IPS-18a (cell line): Measurements from ENCODE around the gene LRIG1.
A peak's percentile ranks its signal among the peaks of the same experiment; 100 is the strongest.

Experiments
- H3K27ac ChIP-seq: one replicate; pipeline ENCODE4 v1.5.1; 2013; ENCODE audit warnings: low read length
- H3K27me3 ChIP-seq: one replicate; pipeline ENCODE4 v1.6.1; 2013; ENCODE audit warnings: mild to moderate bottlenecking, low read length; ENCODE audit not compliant: control insufficient read depth, insufficient read depth
- H3K36me3 ChIP-seq: one replicate; pipeline ENCODE4 v1.6.1; 2013; ENCODE audit warnings: low read depth, low read length; ENCODE audit not compliant: control insufficient read depth
- H3K4me1 ChIP-seq: one replicate; pipeline ENCODE4 v1.6.1; 2013; ENCODE audit warnings: low read depth, low read length; ENCODE audit not compliant: control insufficient read depth
- H3K4me3 ChIP-seq: one replicate; pipeline ENCODE4 v1.5.1; 2013; ENCODE audit warnings: low read length
- H3K9ac ChIP-seq: one replicate; pipeline ENCODE4 v1.6.1; 2013; ENCODE audit warnings: mild to moderate bottlenecking, low read length, moderate library complexity
- H3K9me3 ChIP-seq: one replicate; pipeline ENCODE4 v1.6.1; 2013; ENCODE audit warnings: low read depth, low read length; ENCODE audit not compliant: control insufficient read depth

Gene LRIG1

GRCh38 chr3:66502245-66502874, 1.5 kb upstream of the LRIG1 start:
- Histone ChIP-seq H3K27me3 (peaks cover 5% of the 10 kb centered on the region), H3K9ac (no peak overlapping the region), H3K9me3 (no peaks in the 10 kb centered on the region), H3K4me1 (peaks cover 40% of the 10 kb centered on the region), H3K36me3 (no peaks in the 10 kb centered on the region), H3K4me3 (no peak overlapping the region), H3K27ac (no peak overlapping the region)

DNA sequence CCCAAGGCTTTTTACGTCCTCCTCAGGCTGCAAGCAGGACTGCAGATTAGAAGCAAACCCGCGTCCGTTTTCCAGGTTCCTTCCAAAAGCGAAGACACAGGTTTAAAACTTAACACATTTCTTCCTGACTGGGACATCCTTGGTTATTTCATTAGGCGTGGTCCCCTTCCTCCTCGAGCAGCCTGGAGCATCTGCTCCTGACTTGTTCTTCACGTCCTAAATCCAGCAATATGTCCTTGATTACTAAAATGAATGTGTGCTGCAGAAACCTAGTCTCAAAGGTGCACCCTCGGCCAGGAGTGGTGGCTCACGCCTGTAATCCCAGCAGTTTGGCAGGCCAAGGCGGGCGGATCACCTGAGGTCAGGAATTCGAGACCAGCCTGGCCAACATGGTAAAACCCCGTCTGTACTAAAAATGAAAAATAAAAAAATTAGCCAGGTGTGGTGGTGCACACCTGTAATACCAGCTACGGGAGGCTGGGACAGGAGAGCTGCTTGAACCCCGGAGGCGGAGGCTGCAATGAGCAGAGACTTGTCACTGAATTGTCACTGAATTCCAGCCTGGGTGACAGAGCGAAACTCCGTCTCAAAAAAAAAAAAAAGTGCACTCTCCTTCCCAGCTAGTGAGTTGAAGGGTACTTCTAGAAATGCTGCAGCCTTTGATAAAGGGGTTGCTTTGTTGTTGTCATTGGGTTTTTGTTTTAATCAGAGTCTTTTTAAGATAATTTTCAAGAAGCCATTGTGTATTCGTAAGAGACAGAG, 842 bp upstream of the LRIG1 start:
- Histone ChIP-seq H3K27ac (no peak overlapping the region), H3K9me3 (no peaks in the 10 kb centered on the region), H3K4me3 (peak overlapping the region; percentile 75), H3K4me1 (peaks cover 47% of the 10 kb centered on the region), H3K9ac (peak overlapping the region; percentile 42), H3K36me3 (no peaks in the 10 kb centered on the region), H3K27me3 (peaks cover 5% of the 10 kb centered on the region)

DNA sequence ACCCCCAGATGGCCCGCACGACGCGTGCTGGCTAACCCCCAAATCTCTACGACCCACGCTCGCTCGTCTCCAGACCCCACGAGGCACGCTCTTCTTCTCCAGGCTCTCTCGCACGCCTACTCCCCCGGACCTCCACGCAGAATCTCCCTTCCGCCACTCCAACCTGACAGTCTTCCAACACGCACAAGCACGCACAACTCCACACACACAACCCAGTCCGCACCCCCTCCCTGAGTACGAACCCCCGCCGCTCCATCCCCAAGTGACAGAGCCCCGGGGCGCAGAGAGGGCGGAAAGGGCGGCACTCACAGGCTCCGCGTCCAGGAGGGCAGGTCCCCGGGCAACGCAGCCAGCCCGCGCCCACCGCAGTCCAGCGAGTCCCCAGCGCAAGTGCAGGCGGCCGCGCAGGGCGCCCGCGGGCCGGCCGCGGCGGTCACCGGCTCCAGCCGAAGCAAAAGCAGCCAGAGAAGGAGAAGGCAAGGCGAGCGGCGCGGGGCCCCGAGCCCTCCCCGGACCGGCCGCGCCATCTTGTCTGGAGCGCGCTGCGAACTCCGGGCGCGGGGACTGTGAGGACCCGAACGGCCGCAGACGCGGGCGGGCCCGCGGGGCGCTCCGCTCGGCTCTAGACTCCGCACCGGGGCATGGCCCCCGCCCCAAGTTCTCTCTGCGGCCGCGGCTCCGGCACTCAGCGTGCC, 794 bp downstream of the LRIG1 start:
- peaks cover 60% of the 10 kb centered on the region for H3K4me1 ChIP-seq
- H3K36me3 ChIP-seq = no peaks in the 10 kb centered on the region
- H3K27ac ChIP-seq = no peak overlapping the region
- peak overlapping the region; percentile 70 for H3K9ac ChIP-seq
- H3K4me3 ChIP-seq = peak overlapping the region; percentile 82
- H3K27me3 ChIP-seq = peaks cover 5% of the 10 kb centered on the region
- H3K9me3 ChIP-seq = no peaks in the 10 kb centered on the region

DNA sequence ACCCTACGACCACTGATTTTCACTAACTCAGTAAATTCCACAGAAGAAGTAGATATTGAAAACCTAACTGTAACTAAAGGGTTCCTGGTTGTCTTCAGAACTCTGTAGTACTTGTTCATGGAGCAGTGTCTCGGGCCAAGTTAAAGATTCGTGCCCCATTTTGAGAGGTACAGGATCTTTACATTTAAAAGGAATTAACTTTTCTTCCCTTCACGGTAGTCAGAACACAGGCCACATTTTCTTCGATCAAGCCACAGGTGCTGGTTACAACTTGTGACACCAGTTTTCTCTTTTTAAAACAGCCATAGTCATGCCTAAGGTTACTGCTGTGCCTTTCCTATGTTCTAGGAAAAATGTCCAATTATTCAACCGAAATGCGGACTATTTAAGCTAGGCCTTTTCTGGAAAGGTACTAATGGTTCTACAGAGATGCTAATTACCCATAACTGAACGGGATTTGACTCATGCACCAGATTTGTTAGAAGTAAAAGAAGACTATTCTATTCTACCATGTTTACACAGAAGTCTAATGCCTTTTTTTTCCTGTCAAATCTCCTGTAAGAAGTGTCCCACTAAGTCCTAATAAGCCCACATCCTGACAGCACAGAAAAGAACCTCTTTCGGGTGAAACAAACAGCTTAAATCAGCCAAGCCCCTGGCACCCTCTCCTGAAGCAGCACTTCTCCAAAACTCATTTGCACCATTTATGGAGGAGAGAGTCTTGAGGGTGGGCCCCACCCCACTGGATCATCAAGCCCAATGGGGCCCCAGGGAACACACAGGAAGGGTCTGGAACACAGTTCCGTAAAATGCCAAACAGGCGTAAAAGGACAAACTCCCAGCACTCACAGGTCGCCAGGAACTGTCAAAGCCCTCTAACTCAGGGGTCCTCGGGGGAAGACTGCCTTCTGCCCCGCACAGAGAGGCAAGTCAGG, 1.9 kb downstream of the LRIG1 start:
- no peak overlapping the region for H3K27ac ChIP-seq
- no peaks in the 10 kb centered on the region for H3K36me3 ChIP-seq
- H3K4me3 ChIP-seq = peak overlapping the region; percentile 82

GRCh38 chr3:66497985-66498671, 2.7 kb downstream of the LRIG1 start:
- Histone ChIP-seq H3K36me3 (no peaks in the 10 kb centered on the region), H3K4me1 (peaks cover 70% of the 10 kb centered on the region), H3K9ac (peak overlapping the region; percentile 15), H3K9me3 (no peaks in the 10 kb centered on the region), H3K4me3 (peak overlapping the region; percentile 82), H3K27ac (peak overlapping the region; percentile 54), H3K27me3 (peaks cover 5% of the 10 kb centered on the region)

More for the DNA sequence above, 1.9 kb downstream of the LRIG1 start:
- Histone ChIP-seq H3K9me3 (no peaks in the 10 kb centered on the region), H3K4me1 (peaks cover 68% of the 10 kb centered on the region), H3K9ac (peak overlapping the region; percentile 15), H3K27me3 (peaks cover 5% of the 10 kb centered on the region)

DNA sequence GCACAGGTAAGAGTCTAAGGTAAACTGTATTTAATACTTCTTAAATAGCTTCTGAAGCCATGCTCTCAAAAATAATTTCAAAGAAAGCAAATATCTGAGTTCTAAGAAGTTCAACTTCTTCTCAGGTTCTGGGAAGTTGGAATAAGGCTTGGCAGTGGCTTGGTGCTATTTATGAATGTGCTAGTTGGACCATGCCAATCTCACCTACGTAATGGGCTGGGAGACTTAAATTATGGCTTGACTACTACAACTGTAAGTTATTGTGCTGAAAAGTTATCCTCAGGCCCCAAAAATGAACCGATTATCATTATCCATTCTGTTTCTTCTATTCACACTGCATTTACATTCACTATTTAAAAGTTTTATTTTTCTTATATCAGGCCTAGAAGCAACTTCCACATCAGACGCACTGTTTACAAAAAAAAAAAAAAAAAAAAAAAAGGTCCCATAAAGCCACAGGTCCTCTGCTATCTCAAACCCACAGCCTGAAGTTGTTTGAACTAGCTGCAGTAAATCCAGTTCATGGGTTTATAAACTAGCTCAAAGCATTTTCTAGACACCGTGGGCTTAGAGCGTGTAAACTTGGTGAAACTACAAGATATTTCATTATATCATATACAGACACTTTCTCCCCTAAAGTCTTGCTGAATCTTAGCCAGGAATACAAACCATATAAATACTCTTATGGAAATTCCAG, 3.4 kb downstream of the LRIG1 start:
- peaks cover 5% of the 10 kb centered on the region for H3K27me3 ChIP-seq
- peaks cover 70% of the 10 kb centered on the region for H3K4me1 ChIP-seq
- peak overlapping the region; percentile 79 for H3K27ac ChIP-seq
- H3K9me3 ChIP-seq = no peaks in the 10 kb centered on the region
- H3K9ac ChIP-seq = peak overlapping the region; percentile 37
- no peaks in the 10 kb centered on the region for H3K36me3 ChIP-seq
- peak overlapping the region; percentile 82 for H3K4me3 ChIP-seq

- Histone ChIP-seq H3K27me3 (no peaks in the 10 kb centered on the region), H3K4me3 (peak overlapping the region; percentile 82), H3K4me1 (peaks cover 70% of the 10 kb centered on the region), H3K9ac (peak overlapping the region; percentile 37), H3K9me3 (no peaks in the 10 kb centered on the region), H3K36me3 (no peaks in the 10 kb centered on the region), H3K27ac (peak overlapping the region; percentile 79)
Observed at GRCh38 chr3:66496746-66497145, 4.1 kb downstream of the LRIG1 start.

DNA sequence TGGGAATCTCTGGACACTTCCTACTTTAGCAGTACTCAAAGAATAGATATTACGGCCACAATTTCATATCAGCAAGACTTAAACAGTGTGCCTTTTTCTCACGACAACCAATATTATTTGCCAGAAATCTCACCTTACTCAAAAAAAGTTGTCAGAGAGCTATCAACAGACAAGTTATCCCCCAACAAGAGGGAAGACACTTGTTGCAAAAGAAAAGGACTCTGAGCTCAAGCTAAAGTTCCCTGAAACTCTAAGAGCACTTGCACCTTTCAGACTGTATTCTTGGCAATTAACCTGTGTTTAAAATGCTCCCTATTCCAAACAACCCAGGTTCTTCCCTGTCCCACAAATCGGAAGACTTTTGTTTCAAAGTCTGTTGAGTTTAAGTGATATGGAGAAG, 4.5 kb downstream of the LRIG1 start:
- Histone ChIP-seq H3K4me1 (peaks cover 70% of the 10 kb centered on the region), H3K4me3 (peak overlapping the region; percentile 82), H3K9me3 (no peaks in the 10 kb centered on the region), H3K36me3 (no peaks in the 10 kb centered on the region), H3K27me3 (no peaks in the 10 kb centered on the region), H3K9ac (peak overlapping the region; percentile 37), H3K27ac (peak overlapping the region; percentile 2)

DNA sequence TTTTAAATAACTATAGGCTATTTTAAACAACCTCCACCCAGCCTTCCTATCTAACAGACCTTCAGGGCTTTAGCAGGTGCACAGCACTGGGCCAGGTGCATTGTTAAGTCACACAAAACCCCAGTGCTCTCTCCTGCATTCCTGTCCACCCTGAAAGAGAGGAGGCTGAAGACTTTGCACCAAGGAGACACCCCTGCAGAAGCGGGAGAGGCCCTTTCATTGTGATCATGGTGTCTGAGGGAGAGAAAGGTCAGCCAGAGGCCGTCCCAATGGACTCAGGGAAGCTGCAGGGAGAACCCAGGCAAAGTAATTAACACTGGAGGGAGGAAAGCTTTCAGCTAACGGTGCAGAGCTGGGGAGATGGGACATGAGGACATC, 5.2 kb downstream of the LRIG1 start:
- Histone ChIP-seq H3K27ac (no peak overlapping the region), H3K27me3 (no peaks in the 10 kb centered on the region), H3K9ac (peak overlapping the region; percentile 37), H3K36me3 (no peaks in the 10 kb centered on the region), H3K4me3 (peak overlapping the region; percentile 82), H3K9me3 (no peaks in the 10 kb centered on the region), H3K4me1 (peaks cover 77% of the 10 kb centered on the region)

- no peaks in the 10 kb centered on the region for H3K27me3 ChIP-seq
- H3K9me3 ChIP-seq = no peaks in the 10 kb centered on the region
- H3K27ac ChIP-seq = no peak overlapping the region
- H3K36me3 ChIP-seq = no peaks in the 10 kb centered on the region
- peak overlapping the region; percentile 82 for H3K4me3 ChIP-seq
- peaks cover 82% of the 10 kb centered on the region for H3K4me1 ChIP-seq
- no peak overlapping the region for H3K9ac ChIP-seq
Observed at GRCh38 chr3:66494959-66495667, 5.7 kb downstream of the LRIG1 start.
